GM12873 (cell line): ENCODE data around the gene RGS7.

Experiments
- TF ChIP-seq, protein P1 (sequence below): IDR thresholded peaks from 2 replicates; pipeline ENCODE4 v1.5.1; 2012; ENCODE audit warnings: low read depth, mild to moderate bottlenecking, moderate library complexity, low read length, control low read depth; ENCODE audit not compliant: insufficient read depth; ENCODE audit errors: missing control alignments

RGS7 gene

DNA sequence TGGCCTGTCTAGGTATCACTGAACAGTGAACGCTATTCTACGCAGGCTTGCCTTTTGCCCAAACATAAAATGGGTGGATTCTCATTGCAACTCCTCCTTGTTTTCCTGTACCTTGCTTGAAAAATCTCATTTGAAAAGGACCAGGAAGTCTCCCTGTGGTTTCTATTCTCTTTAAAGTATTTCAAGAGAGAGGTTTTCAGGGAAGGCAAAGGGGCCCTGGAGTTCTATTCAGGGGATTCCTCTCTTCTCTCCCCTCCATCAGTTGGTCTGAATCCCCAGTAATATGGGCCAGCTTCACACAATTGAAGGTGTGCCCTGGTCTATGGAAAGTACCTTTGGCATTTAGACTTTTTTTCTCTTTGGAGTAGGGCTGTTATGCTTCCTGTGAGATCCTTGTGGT lies 311.3 kb downstream of the RGS7 start:
- TF ChIP-seq, protein P1, sequence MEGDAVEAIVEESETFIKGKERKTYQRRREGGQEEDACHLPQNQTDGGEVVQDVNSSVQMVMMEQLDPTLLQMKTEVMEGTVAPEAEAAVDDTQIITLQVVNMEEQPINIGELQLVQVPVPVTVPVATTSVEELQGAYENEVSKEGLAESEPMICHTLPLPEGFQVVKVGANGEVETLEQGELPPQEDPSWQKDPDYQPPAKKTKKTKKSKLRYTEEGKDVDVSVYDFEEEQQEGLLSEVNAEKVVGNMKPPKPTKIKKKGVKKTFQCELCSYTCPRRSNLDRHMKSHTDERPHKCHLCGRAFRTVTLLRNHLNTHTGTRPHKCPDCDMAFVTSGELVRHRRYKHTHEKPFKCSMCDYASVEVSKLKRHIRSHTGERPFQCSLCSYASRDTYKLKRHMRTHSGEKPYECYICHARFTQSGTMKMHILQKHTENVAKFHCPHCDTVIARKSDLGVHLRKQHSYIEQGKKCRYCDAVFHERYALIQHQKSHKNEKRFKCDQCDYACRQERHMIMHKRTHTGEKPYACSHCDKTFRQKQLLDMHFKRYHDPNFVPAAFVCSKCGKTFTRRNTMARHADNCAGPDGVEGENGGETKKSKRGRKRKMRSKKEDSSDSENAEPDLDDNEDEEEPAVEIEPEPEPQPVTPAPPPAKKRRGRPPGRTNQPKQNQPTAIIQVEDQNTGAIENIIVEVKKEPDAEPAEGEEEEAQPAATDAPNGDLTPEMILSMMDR, result no peak

GRCh38 chr1:241034203-241034936 lies 322.6 kb downstream of the RGS7 start:
- TF ChIP-seq, protein P1, result no peak

GRCh38 chr1:241024834-241025233 lies 332.2 kb downstream of the RGS7 start:
- TF ChIP-seq, protein P1, result no peak

DNA sequence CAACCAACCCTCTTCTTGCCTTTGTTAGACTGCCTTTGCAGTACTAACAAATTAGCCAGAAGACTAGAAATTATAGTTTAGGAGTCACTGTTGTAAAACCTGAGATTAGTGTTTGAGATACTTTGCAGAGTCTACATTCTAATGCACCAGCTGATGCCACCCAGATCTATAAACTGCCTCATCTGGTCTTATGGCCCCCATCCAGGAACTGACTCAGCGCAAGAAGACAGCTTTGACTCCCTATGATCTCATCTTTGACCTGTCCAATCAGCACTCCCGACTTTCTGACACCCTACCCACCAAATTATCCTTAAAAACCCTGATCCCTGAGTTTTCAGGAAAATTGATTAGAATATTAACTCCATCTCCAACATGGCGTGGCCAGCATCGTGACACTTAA lies 334.6 kb downstream of the RGS7 start:
- TF ChIP-seq, protein P1, result no peak

GRCh38 chr1:241020851-241021697 lies 335.9 kb downstream of the RGS7 start:
- TF ChIP-seq, protein P1, result no peak

- TF ChIP-seq, protein P1, result no peak
Measured at GRCh38 chr1:241012708-241013340, 344.2 kb downstream of the RGS7 start.

- TF ChIP-seq, protein P1, result no peak
Measured at GRCh38 chr1:241007668-241008067, 349.3 kb downstream of the RGS7 start.
